ENCODE measurements around the gene MTG2.

MTG2 gene

GRCh38 chr20:62210496-62210855, 27.6 kb downstream of the MTG2 start:
- DNase-seq (ENCODE audit: low read depth) = no peak
- H3K4me3 ChIP-seq (ENCODE audit: low read depth, low read length) = no peak overlapping the region
- TF ChIP-seq MYC (IDR thresholded peaks at IDR 0.05; ENCODE audit: low read depth, low read length) = no peak
- no peak for TF ChIP-seq POLR2A (IDR thresholded peaks at IDR 0.05; ENCODE audit: extremely low read depth, insufficient read length)
- TF ChIP-seq MAX (IDR thresholded peaks at IDR 0.05; ENCODE audit: low read depth, low read length) = no peak
- TF ChIP-seq CTCF (IDR thresholded peaks at IDR 0.05; ENCODE audit: low read depth, low read length) = no peak

- DNase-seq (ENCODE audit: low read depth) = no peak
- TF ChIP-seq CTCF (IDR thresholded peaks at IDR 0.05; ENCODE audit: low read depth, low read length) = no peak
- no peak for TF ChIP-seq MYC (IDR thresholded peaks at IDR 0.05; ENCODE audit: low read depth, low read length)
- TF ChIP-seq POLR2A (IDR thresholded peaks at IDR 0.05; ENCODE audit: extremely low read depth, insufficient read length) = no peak
- TF ChIP-seq MAX (IDR thresholded peaks at IDR 0.05; ENCODE audit: low read depth, low read length) = no peak
These were observed 28.4 kb downstream of the MTG2 start for GRCh38 chr20:62211216-62211615.

GRCh38 chr20:62211769-62212288, 29.0 kb downstream of the MTG2 start:
- DNase-seq (ENCODE audit: low read depth) = no peak

More at GRCh38 chr20:62211216-62211615, 28.4 kb downstream of the MTG2 start:
- H3K4me3 ChIP-seq (ENCODE audit: low read depth, low read length) = no peak overlapping the region

GRCh38 chr20:62212299-62212698, 29.5 kb downstream of the MTG2 start:
- no peak for DNase-seq (ENCODE audit: low read depth)
- TF ChIP-seq CTCF (IDR thresholded peaks at IDR 0.05; ENCODE audit: low read depth, low read length) (no peak), POLR2A (IDR thresholded peaks at IDR 0.05; ENCODE audit: extremely low read depth, insufficient read length) (no peak), MAX (IDR thresholded peaks at IDR 0.05; ENCODE audit: low read depth, low read length) (no peak)

More at GRCh38 chr20:62211769-62212288, 29.0 kb downstream of the MTG2 start:
- TF ChIP-seq CTCF (IDR thresholded peaks at IDR 0.05; ENCODE audit: low read depth, low read length) = no peak
- no peak for TF ChIP-seq MAX (IDR thresholded peaks at IDR 0.05; ENCODE audit: low read depth, low read length)
- TF ChIP-seq MYC (IDR thresholded peaks at IDR 0.05; ENCODE audit: low read depth, low read length) = no peak
- TF ChIP-seq POLR2A (IDR thresholded peaks at IDR 0.05; ENCODE audit: extremely low read depth, insufficient read length) = no peak
- H3K4me3 ChIP-seq (ENCODE audit: low read depth, low read length) = no peak overlapping the region

GRCh38 chr20:62214067-62214466, 31.2 kb downstream of the MTG2 start:
- DNase-seq (ENCODE audit: low read depth) = no peak
- H3K4me3 ChIP-seq (ENCODE audit: low read depth, low read length) = no peak overlapping the region
- TF ChIP-seq MYC (IDR thresholded peaks at IDR 0.05; ENCODE audit: low read depth, low read length) (no peak), MAX (IDR thresholded peaks at IDR 0.05; ENCODE audit: low read depth, low read length) (no peak), CTCF (IDR thresholded peaks at IDR 0.05; ENCODE audit: low read depth, low read length) (no peak), POLR2A (IDR thresholded peaks at IDR 0.05; ENCODE audit: extremely low read depth, insufficient read length) (no peak)

More at GRCh38 chr20:62212299-62212698, 29.5 kb downstream of the MTG2 start:
- no peak overlapping the region for H3K4me3 ChIP-seq (ENCODE audit: low read depth, low read length)

All from NB4 (cell line).